SJCRH30 (cell line): Measurements from ENCODE around the gene GID8. TPM values are rescaled to one million over a fixed set of nuclear protein-coding genes. Genes with fewer than 3 reads are reported as not detected.
A peak's percentile ranks its signal among the peaks of the same experiment; 100 is the strongest.

Source experiments
- DNase-seq, 2 experiments: peaks; one replicate each; pipeline ENCODE4 v3.0.0-alpha.2; 2015 to 2020
- H3K27ac ChIP-seq: fragments of 250-450 bp; sonication (Bioruptor Pico); 2 replicates; pipeline ENCODE4 v1.5.1; 2020; ENCODE audit warnings: mild to moderate bottlenecking, moderate library complexity
- H3K27me3 ChIP-seq: fragments of 250-450 bp; sonication (Bioruptor Pico); 2 replicates; pipeline ENCODE4 v1.5.1; 2020; ENCODE audit warnings: mild to moderate bottlenecking, moderate library complexity
- H3K36me3 ChIP-seq: fragments of 250-450 bp; sonication (Bioruptor Pico); 2 replicates; pipeline ENCODE4 v1.5.1; 2020; ENCODE audit warnings: mild to moderate bottlenecking, moderate library complexity
- H3K4me1 ChIP-seq: fragments of 250-450 bp; sonication (Bioruptor Pico); 2 replicates; pipeline ENCODE4 v1.5.1; 2020; ENCODE audit warnings: mild to moderate bottlenecking, moderate library complexity
- H3K4me3 ChIP-seq: fragments of 250-450 bp; sonication (Bioruptor Pico); 2 replicates; pipeline ENCODE4 v1.5.1; 2020; ENCODE audit warnings: mild to moderate bottlenecking, moderate library complexity
- H3K9me3 ChIP-seq: fragments of 250-450 bp; sonication (Bioruptor Pico); replicated peaks from 2 replicates; pipeline ENCODE4 v1.5.1; 2020; ENCODE audit warnings: mild to moderate bottlenecking, moderate library complexity
- total RNA-seq: library from RNA; depleted of rRNA; stranded (reverse); fragments of >200 nt; shearing (Covaris generic); gene quantifications from 2 replicates; pipeline ENCODE4 v1.2.3, GENCODE V29; 2014

The GID8 gene
- total RNA-seq, 1 experiment from 2014 or later, result 109 TPM

DNA sequence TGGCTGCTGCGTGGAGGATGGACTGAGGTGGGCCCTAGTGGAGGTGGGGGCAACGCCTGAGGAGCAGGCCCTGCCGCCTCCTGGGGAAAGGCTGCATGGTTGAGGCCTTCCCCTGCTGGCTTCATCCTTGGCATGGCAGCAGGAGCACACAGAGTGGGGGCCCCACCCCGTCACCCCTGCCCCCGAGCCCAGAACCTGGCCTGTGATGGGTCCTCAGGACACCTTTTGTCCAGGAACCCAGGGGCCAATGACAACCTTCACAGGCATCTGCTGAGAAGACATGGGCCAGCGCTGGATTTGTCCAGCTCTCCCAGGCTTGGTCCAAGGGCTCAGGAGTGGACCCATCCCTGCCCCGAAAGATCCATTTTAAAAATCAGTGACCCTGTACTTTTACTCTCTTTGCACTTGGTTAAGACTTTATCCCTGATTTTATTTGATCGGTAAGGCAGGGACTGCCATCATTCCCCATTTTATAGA lies 14.0 kb downstream of the GID8 start:
- H3K4me3 ChIP-seq, result no peak overlapping the region
- peaks cover 13% of the 10 kb centered on the region for H3K4me1 ChIP-seq
- no peaks in the 10 kb centered on the region for H3K9me3 ChIP-seq
- H3K36me3 ChIP-seq, result peaks cover 38% of the 10 kb centered on the region
- DNase-seq, result no peak
- H3K27ac ChIP-seq, result no peak overlapping the region
- H3K27me3 ChIP-seq, result no peaks in the 10 kb centered on the region

DNA sequence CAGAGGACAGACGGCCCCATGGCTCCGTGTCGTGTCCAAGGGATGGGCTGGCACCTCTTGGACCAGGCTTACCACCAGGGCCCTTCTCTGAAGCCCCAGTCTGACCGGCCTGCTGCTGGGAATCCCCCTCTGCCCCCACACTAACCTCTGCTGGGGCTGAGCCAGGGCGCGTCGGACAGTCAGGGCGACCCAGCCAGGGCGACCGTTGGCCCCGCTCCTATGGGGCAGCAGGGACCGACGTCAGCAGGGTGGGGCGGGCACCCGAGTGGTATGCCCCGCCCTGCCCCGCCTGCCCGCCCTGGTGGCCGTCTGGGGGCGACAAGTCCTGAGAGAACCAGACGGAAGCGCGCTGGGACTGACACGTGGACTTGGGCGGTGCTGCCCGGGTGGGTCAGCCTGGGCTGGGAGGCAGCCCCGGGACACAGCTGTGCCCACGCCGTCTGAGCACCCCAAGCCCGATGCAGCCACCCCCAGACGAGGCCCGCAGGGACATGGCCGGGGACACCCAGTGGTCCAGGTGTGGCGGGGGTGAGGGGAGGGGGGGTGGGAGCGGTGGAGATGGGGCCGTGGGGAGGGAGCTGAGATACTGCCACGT lies 14.5 kb downstream of the GID8 start, which contains the start of gene SLC17A9:
Gene SLC17A9, plus strand, starts transcription at position 337 of the 595 bp plus-strand sequence. Its CDS starts 122 bp downstream, at position 459.
- Histone ChIP-seq H3K9me3 (no peaks in the 10 kb centered on the region), H3K27me3 (no peaks in the 10 kb centered on the region), H3K27ac (peak within 1 kb of the TSS; percentile 9), H3K36me3 (peaks cover 32% of the 10 kb centered on the region), H3K4me1 (peaks cover 13% of the 10 kb centered on the region), H3K4me3 (peak within 1 kb of the TSS; percentile 42)
- no peak for DNase-seq

GRCh38 chr20:62952968-62953838 lies 15.3 kb downstream of the GID8 start:
- Histone ChIP-seq H3K4me1 (peaks cover 13% of the 10 kb centered on the region), H3K27ac (peak overlapping the region; percentile 9)

DNA sequence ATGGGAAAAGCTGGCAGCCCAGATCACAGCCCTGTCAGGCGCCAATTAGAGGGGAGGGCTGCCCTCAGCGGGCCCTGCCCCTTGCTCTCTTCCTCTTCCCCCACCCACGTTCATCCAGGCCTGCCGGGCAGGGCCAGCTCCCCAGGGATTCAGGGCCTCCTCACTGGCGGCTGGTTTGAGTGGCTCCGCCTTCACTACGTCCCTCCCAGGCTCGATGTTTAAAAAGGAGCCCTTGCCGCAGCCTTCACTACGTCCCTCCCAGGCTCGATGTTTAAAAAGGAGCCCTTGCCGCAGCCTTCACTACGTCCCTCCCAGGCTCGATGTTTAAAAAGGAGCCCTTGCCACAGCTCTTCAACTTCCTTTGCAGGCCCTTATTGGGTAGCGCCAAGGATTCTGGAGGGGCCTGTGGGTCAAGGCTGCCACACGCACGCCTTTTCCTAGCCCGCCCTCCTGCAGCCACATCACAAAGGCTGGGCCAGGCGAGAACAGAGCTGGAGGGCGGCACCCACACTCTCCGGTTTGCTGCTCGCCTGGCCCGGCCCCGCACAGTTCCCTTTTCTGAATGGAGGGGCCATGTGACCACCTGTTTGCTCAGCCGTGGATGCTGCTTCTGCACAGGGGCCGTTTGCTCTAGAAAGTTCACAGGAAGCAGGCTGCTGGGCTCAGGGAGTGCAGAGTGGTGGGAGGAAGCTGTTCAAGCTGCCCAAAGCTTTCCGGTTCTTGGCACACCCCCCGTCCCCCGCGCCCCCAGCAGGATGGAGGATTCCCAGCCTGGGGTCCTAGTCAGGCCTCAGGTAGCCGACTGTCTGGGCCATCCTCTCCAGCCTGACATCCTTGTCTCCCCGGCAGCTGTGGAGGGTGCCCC lies 16.1 kb downstream of the GID8 start:
- Histone ChIP-seq H3K27me3 (no peaks in the 10 kb centered on the region), H3K36me3 (peaks cover 16% of the 10 kb centered on the region), H3K9me3 (no peaks in the 10 kb centered on the region), H3K27ac (peak overlapping the region; percentile 9), H3K4me3 (peak overlapping the region; percentile 42), H3K4me1 (peaks cover 13% of the 10 kb centered on the region)
- peak; percentile 92 to 93 for DNase-seq

More at GRCh38 chr20:62952968-62953838, 15.3 kb downstream of the GID8 start:
- peaks cover 25% of the 10 kb centered on the region for H3K36me3 ChIP-seq
- no peaks in the 10 kb centered on the region for H3K27me3 ChIP-seq
- no peak for DNase-seq
- H3K9me3 ChIP-seq, result no peaks in the 10 kb centered on the region
- peak overlapping the region; percentile 42 for H3K4me3 ChIP-seq

GRCh38 chr20:62955519-62956386 lies 17.8 kb downstream of the GID8 start:
- no peaks in the 10 kb centered on the region for H3K36me3 ChIP-seq
- no peaks in the 10 kb centered on the region for H3K9me3 ChIP-seq
- no peak overlapping the region for H3K4me3 ChIP-seq
- no peak overlapping the region for H3K27ac ChIP-seq
- peaks cover 17% of the 10 kb centered on the region for H3K4me1 ChIP-seq
- DNase-seq, result peak in 1 of 2 experiments; percentile 18
- no peaks in the 10 kb centered on the region for H3K27me3 ChIP-seq

GRCh38 chr20:62956387-62957135 lies 18.6 kb downstream of the GID8 start:
- Histone ChIP-seq H3K9me3 (no peaks in the 10 kb centered on the region), H3K27ac (no peak overlapping the region), H3K4me1 (peaks cover 17% of the 10 kb centered on the region), H3K27me3 (no peaks in the 10 kb centered on the region), H3K4me3 (no peak overlapping the region), H3K36me3 (no peaks in the 10 kb centered on the region)
- DNase-seq, result peak in 1 of 2 experiments; percentile 18

DNA sequence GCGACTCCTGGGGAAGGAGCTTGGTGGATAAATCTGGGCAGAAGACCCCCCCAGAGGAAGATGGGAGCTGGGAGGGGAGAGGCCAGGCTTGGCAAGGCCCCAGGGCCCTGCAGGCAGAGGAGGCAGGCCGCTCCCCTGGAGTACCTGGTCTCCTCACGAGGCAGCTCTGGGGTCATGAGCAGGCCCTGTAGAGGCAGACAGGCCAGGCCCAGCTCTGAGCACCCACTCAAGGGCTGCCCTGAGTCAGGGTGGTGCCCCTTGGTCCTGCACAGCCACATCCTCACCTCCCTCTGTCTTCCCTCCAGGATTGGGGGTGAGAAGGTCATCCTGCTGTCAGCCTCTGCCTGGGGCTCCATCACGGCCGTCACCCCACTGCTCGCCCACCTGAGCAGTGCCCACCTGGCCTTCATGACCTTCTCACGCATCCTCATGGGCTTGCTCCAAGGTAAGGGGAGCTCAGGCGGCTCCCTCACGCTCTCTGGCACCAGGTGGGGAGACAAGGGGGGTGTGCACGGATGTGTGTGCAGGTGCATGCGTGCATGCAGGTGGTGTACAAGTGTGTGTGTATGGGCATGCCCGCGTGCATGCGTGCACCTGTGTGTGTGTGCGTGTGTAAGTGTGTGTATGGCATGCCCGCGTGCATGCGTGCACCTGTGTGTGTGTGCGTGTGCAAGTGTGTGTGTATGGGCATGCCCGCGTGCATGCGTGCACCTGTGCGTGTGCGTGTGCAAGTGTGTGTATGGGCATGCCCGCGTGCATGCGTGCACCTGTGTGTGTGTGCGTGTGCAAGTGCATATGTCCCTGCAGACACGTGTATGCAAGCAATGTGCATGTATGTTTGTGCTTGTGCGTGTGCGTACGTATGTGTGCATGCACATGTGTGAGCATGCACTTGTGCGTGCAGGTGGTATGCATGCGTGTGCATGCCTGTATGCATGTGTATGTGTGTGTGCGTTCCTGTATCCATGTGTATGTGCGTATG lies 19.5 kb downstream of the GID8 start:
- no peaks in the 10 kb centered on the region for H3K27me3 ChIP-seq
- no peaks in the 10 kb centered on the region for H3K36me3 ChIP-seq
- H3K4me3 ChIP-seq, result no peak overlapping the region
- H3K9me3 ChIP-seq, result no peaks in the 10 kb centered on the region
- no peak overlapping the region for H3K27ac ChIP-seq
- peaks cover 25% of the 10 kb centered on the region for H3K4me1 ChIP-seq
- peak in 1 of 2 experiments; percentile 16 for DNase-seq

DNA sequence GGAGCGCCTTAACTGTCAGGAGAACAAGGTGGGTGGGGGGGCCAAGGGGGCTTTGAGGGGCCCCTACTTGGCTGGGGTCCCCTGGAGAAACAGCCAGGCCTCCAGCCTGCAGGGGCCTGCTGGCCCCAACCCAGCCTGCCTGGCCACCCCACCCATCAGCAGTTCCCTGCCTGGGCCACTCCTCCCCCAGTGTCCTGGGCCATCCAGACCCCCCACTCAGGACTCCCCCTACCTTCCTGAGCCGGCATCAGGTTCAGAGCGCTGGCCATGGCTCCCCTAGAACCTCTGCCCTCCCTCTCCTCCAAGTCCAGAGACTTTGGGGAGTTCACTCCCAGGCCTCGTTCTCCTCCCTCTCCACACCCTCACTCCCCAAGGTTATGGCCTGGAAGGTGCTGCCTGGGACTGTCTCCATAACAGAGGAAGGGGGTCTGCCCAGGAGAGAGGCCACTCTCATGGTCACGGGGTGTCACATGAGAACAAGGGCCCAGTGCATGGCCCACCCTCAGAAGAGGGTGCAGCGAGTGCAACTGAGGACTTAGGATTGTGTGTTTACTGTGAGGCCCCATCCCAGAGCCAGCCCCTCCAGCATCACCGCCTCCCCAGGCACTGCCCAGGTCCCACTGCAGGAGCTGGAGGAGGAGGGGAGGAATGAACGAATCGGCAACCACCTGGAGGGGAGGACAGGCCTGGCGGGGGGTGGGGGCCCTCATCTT lies 20.6 kb downstream of the GID8 start:
- H3K27me3 ChIP-seq, result no peaks in the 10 kb centered on the region
- H3K4me1 ChIP-seq, result peaks cover 23% of the 10 kb centered on the region
- DNase-seq, result peak in 1 of 2 experiments; percentile 9
- H3K9me3 ChIP-seq, result no peaks in the 10 kb centered on the region
- H3K4me3 ChIP-seq, result no peak overlapping the region
- H3K36me3 ChIP-seq, result no peaks in the 10 kb centered on the region
- H3K27ac ChIP-seq, result no peak overlapping the region

DNA sequence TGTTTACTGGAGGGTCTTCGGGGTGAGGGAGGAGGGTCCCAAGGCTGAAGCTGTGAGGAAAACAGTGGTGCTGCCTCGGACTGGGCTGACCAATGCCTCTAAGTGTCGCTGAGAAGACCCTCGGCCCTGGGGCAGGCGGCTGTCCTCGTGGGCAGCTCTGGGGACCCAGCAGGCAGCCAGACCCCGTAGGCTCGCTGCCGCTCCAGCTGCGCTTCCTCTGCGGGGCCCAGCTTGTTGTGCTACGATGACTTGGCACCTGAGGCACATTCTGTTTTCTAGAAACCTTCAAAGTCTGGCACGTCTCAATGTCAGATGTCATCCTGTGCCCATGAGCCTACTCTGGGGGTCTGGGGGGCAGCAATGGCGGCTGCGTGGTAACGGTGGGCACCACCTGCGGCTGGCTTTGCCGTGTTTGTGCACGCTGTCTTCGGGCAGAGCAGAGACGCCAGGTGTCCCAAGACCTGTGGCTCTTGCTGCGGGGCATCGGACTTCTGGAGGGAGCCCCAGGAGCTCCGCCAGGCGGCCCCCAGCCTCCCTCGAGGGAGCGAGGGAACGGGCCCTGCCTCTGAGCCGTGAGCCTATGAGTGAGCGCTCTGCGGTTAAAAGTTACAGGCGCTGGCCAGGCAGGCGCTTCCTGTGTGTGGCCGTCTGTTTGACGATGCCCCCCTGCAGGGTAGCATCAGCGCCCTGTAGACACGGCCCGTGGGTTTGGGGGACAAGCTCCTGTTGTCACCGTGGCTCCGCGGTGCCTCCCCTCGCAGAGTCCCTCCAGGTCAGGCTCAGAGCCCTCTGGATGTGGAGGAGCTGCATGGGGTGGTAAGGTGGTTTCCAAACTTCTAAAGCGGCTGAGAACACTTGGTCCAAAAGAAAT lies 21.4 kb downstream of the GID8 start:
- Histone ChIP-seq H3K36me3 (no peaks in the 10 kb centered on the region), H3K9me3 (no peaks in the 10 kb centered on the region)

DNA sequence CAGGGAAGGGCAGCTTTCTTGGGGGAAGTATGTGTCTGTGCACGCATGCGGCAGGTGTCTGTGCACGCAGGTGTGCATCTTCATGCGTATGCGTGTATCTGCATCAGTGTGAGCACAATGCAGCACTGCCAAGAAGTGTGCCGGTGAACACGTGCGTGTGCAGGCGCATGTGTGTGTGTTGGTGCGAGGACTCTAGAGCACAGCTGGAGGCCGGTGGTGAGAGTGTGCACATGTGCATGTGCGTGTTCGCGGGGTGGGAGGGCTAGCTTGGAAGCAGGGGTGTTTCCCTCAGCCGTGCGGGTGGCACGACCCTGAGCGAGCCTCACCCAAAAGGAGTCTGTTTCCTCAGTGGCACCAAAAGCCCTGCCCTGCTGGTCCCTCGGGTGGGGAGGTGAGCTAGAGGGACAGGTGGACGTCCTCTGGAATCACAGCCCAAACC lies 22.1 kb downstream of the GID8 start:
- Histone ChIP-seq H3K4me1 (peaks cover 18% of the 10 kb centered on the region), H3K9me3 (no peaks in the 10 kb centered on the region), H3K36me3 (no peaks in the 10 kb centered on the region), H3K27ac (no peak overlapping the region), H3K4me3 (no peak overlapping the region), H3K27me3 (peaks cover under 1% of the 10 kb centered on the region)
- DNase-seq, result peak in 1 of 2 experiments; percentile 27

More for the DNA sequence above, 21.4 kb downstream of the GID8 start:
- peak in 1 of 2 experiments; percentile 21 for DNase-seq
- Histone ChIP-seq H3K4me1 (peaks cover 20% of the 10 kb centered on the region), H3K27me3 (no peaks in the 10 kb centered on the region; the same call in 1 of the 2 replicates), H3K27ac (no peak overlapping the region), H3K4me3 (no peak overlapping the region)
